ENCODE data around the gene GPRC5A. TPM values are rescaled to one million over a fixed set of nuclear protein-coding genes. Genes with fewer than 3 reads are reported as not detected.

GPRC5A gene
- total RNA-seq, 1 donor from 2014 or later, result not detected

- Mint-ChIP-seq H3K4me3 (peak overlapping the region; percentile 81), H3K27ac (ENCODE audit: unreplicated experiment) (peak overlapping the region; percentile 83)
- no peak for TF ChIP-seq CTCF (conservative IDR thresholded peaks at IDR 0.05)
Measured at GRCh38 chr12:12927211-12928079, 36.1 kb downstream of the GPRC5A start.

DNA sequence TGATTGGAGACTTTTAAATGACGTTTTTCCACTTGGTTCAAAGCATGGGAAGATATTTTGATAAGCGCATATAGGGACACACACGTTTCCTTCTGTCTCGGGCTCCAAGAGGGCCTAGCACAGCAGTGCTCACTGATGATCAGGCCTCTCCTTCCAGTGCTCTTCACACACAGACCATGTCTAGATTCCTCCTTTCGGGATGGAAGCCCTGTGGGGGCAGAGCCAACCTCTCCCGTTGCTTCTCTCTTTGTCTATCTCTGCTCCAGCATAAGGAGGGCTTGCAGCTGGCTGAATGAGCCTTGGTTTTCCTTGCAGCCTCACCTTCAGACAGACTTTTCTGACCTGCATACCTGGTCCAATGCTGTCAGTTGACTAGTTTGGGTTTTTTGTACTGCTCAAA lies 38.3 kb downstream of the GPRC5A start:
- TF ChIP-seq CTCF (conservative IDR thresholded peaks at IDR 0.05), result no peak
- no peak for DNase-seq (ENCODE audit: low read depth, low spot score)
- no peaks in the 10 kb centered on the region for H3K27me3 Mint-ChIP-seq (ENCODE audit: low read depth)
- H3K27ac Mint-ChIP-seq (ENCODE audit: unreplicated experiment), result no peak overlapping the region
- peaks cover 2% of the 10 kb centered on the region for H3K36me3 Mint-ChIP-seq (ENCODE audit: low read depth)
- no peaks in the 10 kb centered on the region for H3K9me3 Mint-ChIP-seq
- H3K4me1 Mint-ChIP-seq, result peaks cover 27% of the 10 kb centered on the region
- H3K4me3 Mint-ChIP-seq, result peak overlapping the region; percentile 14

More at GRCh38 chr12:12927211-12928079, 36.1 kb downstream of the GPRC5A start:
- Mint-ChIP-seq H3K36me3 (ENCODE audit: low read depth) (peaks cover 2% of the 10 kb centered on the region), H3K27me3 (ENCODE audit: low read depth) (no peaks in the 10 kb centered on the region), H3K4me1 (peaks cover 22% of the 10 kb centered on the region), H3K9me3 (no peaks in the 10 kb centered on the region)
- DNase-seq (ENCODE audit: low read depth, low spot score), result peak; percentile 66

DNA sequence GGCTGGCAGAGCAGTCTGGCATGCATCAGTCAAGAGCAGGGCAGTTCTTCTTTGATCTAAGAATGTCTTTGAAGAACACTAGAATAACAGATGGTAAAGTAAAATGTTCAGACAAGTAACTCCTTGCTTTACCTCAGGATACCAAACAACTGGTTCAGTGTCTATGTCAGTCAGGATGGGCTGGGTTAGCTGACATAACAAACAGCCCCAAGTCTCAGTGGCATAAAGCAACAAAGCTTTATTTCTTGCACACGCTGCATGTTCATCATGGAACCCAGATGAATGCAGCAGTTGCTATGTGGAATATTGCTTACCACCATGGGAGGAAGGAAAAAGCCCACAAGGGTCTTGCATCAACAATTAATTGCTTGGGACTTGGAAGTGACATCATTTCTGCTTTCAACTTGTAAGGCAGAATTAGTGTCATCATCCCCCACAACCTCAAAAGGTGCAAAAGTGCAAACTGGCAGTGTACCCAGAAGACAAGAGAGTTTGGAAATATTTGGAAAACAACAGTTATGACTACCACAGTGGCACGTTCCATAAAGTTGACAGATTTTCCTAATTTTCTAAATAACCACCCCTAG lies 39.4 kb downstream of the GPRC5A start:
- Mint-ChIP-seq H3K4me1 (peaks cover 22% of the 10 kb centered on the region), H3K4me3 (no peak overlapping the region), H3K27ac (ENCODE audit: unreplicated experiment) (no peak overlapping the region), H3K36me3 (ENCODE audit: low read depth) (peaks cover 2% of the 10 kb centered on the region), H3K9me3 (no peaks in the 10 kb centered on the region), H3K27me3 (ENCODE audit: low read depth) (no peaks in the 10 kb centered on the region)
- no peak for DNase-seq (ENCODE audit: low read depth, low spot score)
- TF ChIP-seq CTCF (conservative IDR thresholded peaks at IDR 0.05), result no peak

- no peak for DNase-seq (ENCODE audit: low read depth, low spot score)
- no peak for TF ChIP-seq CTCF (conservative IDR thresholded peaks at IDR 0.05)
- H3K9me3 Mint-ChIP-seq, result no peaks in the 10 kb centered on the region
- H3K4me3 Mint-ChIP-seq, result no peak overlapping the region
- H3K27me3 Mint-ChIP-seq (ENCODE audit: low read depth), result no peaks in the 10 kb centered on the region
- no peak overlapping the region for H3K27ac Mint-ChIP-seq (ENCODE audit: unreplicated experiment)
- H3K4me1 Mint-ChIP-seq, result peaks cover 18% of the 10 kb centered on the region
- peaks cover 2% of the 10 kb centered on the region for H3K36me3 Mint-ChIP-seq (ENCODE audit: low read depth)
Measured at GRCh38 chr12:12933742-12934141, 42.4 kb downstream of the GPRC5A start.

GRCh38 chr12:12934556-12934955 lies 43.2 kb downstream of the GPRC5A start:
- no peaks in the 10 kb centered on the region for H3K27me3 Mint-ChIP-seq (ENCODE audit: low read depth)
- no peak overlapping the region for H3K4me3 Mint-ChIP-seq
- no peak overlapping the region for H3K27ac Mint-ChIP-seq (ENCODE audit: unreplicated experiment)
- no peaks in the 10 kb centered on the region for H3K9me3 Mint-ChIP-seq
- DNase-seq (ENCODE audit: low read depth, low spot score), result no peak
- TF ChIP-seq CTCF (conservative IDR thresholded peaks at IDR 0.05), result no peak
- H3K36me3 Mint-ChIP-seq (ENCODE audit: low read depth), result peaks cover 2% of the 10 kb centered on the region
- H3K4me1 Mint-ChIP-seq, result peaks cover 22% of the 10 kb centered on the region

All from neural crest cell (in vitro differentiated cells).